MCF 10A (cell line): ENCODE measurements around the gene SLC6A3. TPM values are rescaled to one million over a fixed set of nuclear protein-coding genes. Genes with fewer than 3 reads are reported as not detected.

ENCODE experiments used
- BruUV-seq: library from RNA; stranded (reverse); fragments of 400-500 nt; replicated peaks from 2 replicates; lab custom pipeline; 2021; lab: Mats Ljungman, UMichigan
- CTCF ChIA-PET: fragments of 300-600 bp; sonication (Branson Sonifier 250); formaldehyde crosslinking; extraction: SDS; loops from one replicate; lab custom pipeline; 2021; ENCODE audit warnings: antibody characterized with exemption, inconsistent platforms; lab: Yijun Ruan, JAX
- POLR2A ChIA-PET: fragments of 300-600, 350-650 bp; sonication (Branson Sonifier 250); formaldehyde crosslinking; extraction: SDS; loops from one replicate; lab custom pipeline; 2020; ENCODE audit warnings: antibody characterized with exemption, inconsistent platforms; lab: Yijun Ruan, JAX
- DNase-seq: peaks from one replicate; pipeline ENCODE4 v3.0.0-alpha.2; 2018; ENCODE audit not compliant: unreplicated experiment
- H3K27ac Mint-ChIP-seq: one replicate; pipeline ENCODE4 v1.8.0; 2022; ENCODE audit warnings: mild to moderate bottlenecking, low read depth, mixed read lengths; ENCODE audit not compliant: unreplicated experiment
- H3K27me3 Mint-ChIP-seq: one replicate; pipeline ENCODE4 v1.8.0; 2022; ENCODE audit warnings: mixed read lengths; ENCODE audit not compliant: insufficient read depth, unreplicated experiment
- H3K36me3 Mint-ChIP-seq: one replicate; pipeline ENCODE4 v1.8.0; 2022; ENCODE audit warnings: mild to moderate bottlenecking, moderate library complexity, mixed read lengths; ENCODE audit not compliant: insufficient read depth, unreplicated experiment
- H3K4me1 Mint-ChIP-seq: one replicate; pipeline ENCODE4 v1.8.0; 2022; ENCODE audit warnings: mixed read lengths; ENCODE audit not compliant: insufficient read depth, unreplicated experiment
- H3K4me3 Mint-ChIP-seq: one replicate; pipeline ENCODE4 v1.8.0; 2022; ENCODE audit warnings: mild to moderate bottlenecking, moderate library complexity, mixed read lengths; ENCODE audit not compliant: unreplicated experiment
- H3K9me3 Mint-ChIP-seq: one replicate; pipeline ENCODE4 v1.8.0; 2022; ENCODE audit warnings: mixed read lengths; ENCODE audit not compliant: unreplicated experiment
- CTCF ChIP-seq: fragments of 200-600 bp; IDR thresholded peaks from one replicate; pipeline ENCODE4 v1.8.0; 2022; ENCODE audit warnings: antibody characterized with exemption, mild to moderate bottlenecking; ENCODE audit not compliant: unreplicated experiment
- intact Hi-C: fragments of 100-400 bp; cut with micrococcal nuclease; formaldehyde crosslinking; loops from 2 replicates; pipeline ENCODE4 v1.14.1; 2022
- total RNA-seq: library from RNA; stranded (reverse); gene quantifications from 2 replicates; pipeline ENCODE4 v1.2.3, GENCODE V29; 2022

SLC6A3 gene
- total RNA-seq, 1 experiment from 2014 or later, result not detected

DNA sequence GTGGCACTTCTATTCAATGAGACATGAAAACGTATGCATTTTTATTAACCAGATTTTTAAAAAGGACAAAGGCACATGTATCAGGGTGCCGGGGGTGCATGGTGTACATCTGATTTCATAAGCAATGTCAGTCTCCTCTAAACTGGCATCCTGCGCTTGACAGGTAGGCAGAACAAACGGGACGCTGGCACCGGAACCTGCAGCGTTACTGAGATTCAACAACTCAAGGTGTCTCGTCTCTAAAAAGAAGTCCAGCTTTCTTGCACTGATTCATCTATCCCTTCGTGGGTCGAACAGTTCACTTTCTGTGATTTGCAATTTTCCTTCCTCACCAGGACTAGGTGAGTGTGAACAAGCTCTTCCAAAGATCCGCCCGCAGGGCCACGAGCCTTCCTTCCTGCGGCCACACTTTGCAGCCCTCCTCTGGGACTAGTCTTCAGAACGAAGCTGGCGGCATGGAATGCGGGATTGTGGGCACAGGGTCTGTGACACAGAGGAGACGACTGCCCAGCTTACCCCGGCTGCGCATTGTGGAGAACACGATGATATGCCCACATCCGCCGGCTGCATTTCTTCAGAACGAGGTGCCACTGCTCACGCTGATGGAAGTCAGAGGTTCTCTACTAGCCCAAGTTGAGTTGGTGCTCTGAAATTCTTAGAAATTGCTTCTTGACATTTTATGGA, 7.2 kb downstream of the SLC6A3 start:
- CTCF ChIA-PET, result interaction anchor here (0.5 to 1.0 kb wide), 4 partner anchors 51 to 1025 kb away, joined by 3 read pairs; no protein-coding TSS in a partner anchor
- no peak for DNase-seq
- intact Hi-C loops, result loop anchor here (1.0 kb wide), 1 partner anchor 229 kb away; no protein-coding TSS in a partner anchor
- Mint-ChIP-seq H3K9me3 (peaks cover 22% of the 10 kb centered on the region), H3K36me3 (no peaks in the 10 kb centered on the region), H3K27me3 (peaks cover 13% of the 10 kb centered on the region), H3K27ac (no peak overlapping the region), H3K4me1 (no peaks in the 10 kb centered on the region), H3K4me3 (no peak overlapping the region)
- POLR2A ChIA-PET, result interaction anchor here (0.6 kb wide), 2 partner anchors 109 to 264 kb away, joined by 3 read pairs; no protein-coding TSS in a partner anchor
- TF ChIP-seq CTCF, result no peak
- BruUV-seq, result no TSS peak

- CTCF ChIA-PET, result interaction anchor here (0.7 to 1.0 kb wide), 3 partner anchors 52 to 299 kb away, joined by 3 read pairs; no protein-coding TSS in a partner anchor
- intact Hi-C loops, result loop anchor here (1.0 kb wide), 1 partner anchor 228 kb away; no protein-coding TSS in a partner anchor
- H3K4me1 Mint-ChIP-seq, result no peaks in the 10 kb centered on the region
- peaks cover 13% of the 10 kb centered on the region for H3K27me3 Mint-ChIP-seq
- no peak overlapping the region for H3K4me3 Mint-ChIP-seq
- no peaks in the 10 kb centered on the region for H3K36me3 Mint-ChIP-seq
- POLR2A ChIA-PET, result interaction anchor here (0.6 kb wide), 1 partner anchor 109 kb away, joined by 3 read pairs; no protein-coding TSS in a partner anchor
- H3K27ac Mint-ChIP-seq, result no peak overlapping the region
- peaks cover 22% of the 10 kb centered on the region for H3K9me3 Mint-ChIP-seq
- DNase-seq, result peak; percentile 57
- TF ChIP-seq CTCF, result no peak
- BruUV-seq, result no TSS peak
These were observed 7.9 kb downstream of the SLC6A3 start for GRCh38 chr5:1437226-1437829.

GRCh38 chr5:1436681-1437080, 8.6 kb downstream of the SLC6A3 start:
- Mint-ChIP-seq H3K36me3 (no peaks in the 10 kb centered on the region), H3K4me3 (no peak overlapping the region), H3K4me1 (no peaks in the 10 kb centered on the region), H3K27me3 (peaks cover 13% of the 10 kb centered on the region), H3K27ac (no peak overlapping the region), H3K9me3 (peaks cover 22% of the 10 kb centered on the region)
- intact Hi-C loops, result loop anchor here (1.0 kb wide), 1 partner anchor 227 kb away; no protein-coding TSS in a partner anchor
- ChIA-PET POLR2A (interaction anchor here (1.0 kb wide), 1 partner anchor 92 kb away, joined by 3 read pairs; the partner anchor contains the start of gene CLPTM1L), CTCF (no interaction called here)
- no peak for DNase-seq
- no peak for TF ChIP-seq CTCF
- no TSS peak for BruUV-seq

- H3K27me3 Mint-ChIP-seq, result peaks cover 13% of the 10 kb centered on the region
- H3K27ac Mint-ChIP-seq, result no peak overlapping the region
- no peaks in the 10 kb centered on the region for H3K36me3 Mint-ChIP-seq
- H3K4me3 Mint-ChIP-seq, result no peak overlapping the region
- H3K4me1 Mint-ChIP-seq, result no peaks in the 10 kb centered on the region
- no TSS peak for BruUV-seq
- no peak for DNase-seq
- intact Hi-C loops, result no loop called here
- TF ChIP-seq CTCF, result no peak
- CTCF ChIA-PET, result interaction anchor here (0.6 kb wide), 1 partner anchor 1179 kb away, joined by 6 read pairs; no protein-coding TSS in a partner anchor
- H3K9me3 Mint-ChIP-seq, result peaks cover 22% of the 10 kb centered on the region
- POLR2A ChIA-PET, result interaction anchor here (1.0 kb wide), 1 partner anchor 92 kb away, joined by 3 read pairs; the partner anchor contains the start of gene CLPTM1L
These were observed 9.2 kb downstream of the SLC6A3 start for GRCh38 chr5:1436036-1436435.
